ENCODE results near the gene SIM1. TPM values are rescaled to one million over a fixed set of nuclear protein-coding genes. Genes with fewer than 3 reads are reported as not detected.

The SIM1 gene
- total RNA-seq, 1 experiment from 2014 or later = not detected

- no TSS peak for BruUV-seq (replicated peaks)
- Histone ChIP-seq H3K9me2 (ENCODE audit: insufficient read depth) (no peaks in the 10 kb centered on the region), H3K4me1 (ENCODE audit: control insufficient read depth in 1 of 2, insufficient read depth in 2 of 2, low read length in 2 of 2) (peaks cover 0 to 4% of the 10 kb centered on the region in 2 experiments; a peak in 1 of 4 replicates), H3K27ac (ENCODE audit: low read depth, low read length) (no peak overlapping the region), H3K36me3 (ENCODE audit: control insufficient read depth in 1 of 2, insufficient read depth in 2 of 2, low read length in 2 of 2) (no peaks in the 10 kb centered on the region), H4K20me1 (ENCODE audit: insufficient read depth) (no peaks in the 10 kb centered on the region), H3K27me3 (ENCODE audit: insufficient read depth, low read length) (no peaks in the 10 kb centered on the region), H3K4me3 (replicated peaks in 1 of 2; ENCODE audit: low read depth in 1 of 2, low read length in 2 of 2) (no peak overlapping the region), H3K79me2 (ENCODE audit: insufficient read depth, low read length) (no peaks in the 10 kb centered on the region), H2AFZ (ENCODE audit: low read depth, low read length, poor library complexity, severe bottlenecking) (peak overlapping the region; percentile 70), H3K4me2 (ENCODE audit: low read length) (no peak overlapping the region), H3K9me3 (ENCODE audit: control insufficient read depth in 1 of 2, insufficient read depth in 1 of 2, low read depth in 1 of 2, low read length in 2 of 2) (no peaks in the 10 kb centered on the region), H3K9ac (ENCODE audit: low read length) (no peak overlapping the region)
- TF ChIP-seq RAD21 (IDR thresholded peaks at IDR 0.05; ENCODE audit: low read depth) = peak; percentile 10; the same call in 1 of the 2 replicates
- TF ChIP-seq MAX (IDR thresholded peaks at IDR 0.05) = no peak
- TF ChIP-seq CTCF (IDR thresholded peaks at IDR 0.05 in 2 of 3, conservative IDR thresholded peaks at IDR 0.05 in 1 of 3; ENCODE audit: borderline replicate concordance in 1 of 3, insufficient read depth in 1 of 3, low read depth in 2 of 3, low read length in 2 of 3) = peak; percentile 10 to 45 (median 17); a peak in 3 of 6 replicates
- ChIA-PET POLR2A (no interaction called here), RAD21 (ENCODE audit: low non-redundant PET in 1 of 2, low total read pairs in 2 of 2, uncharacterized antibody in 2 of 2, unreplicated experiment in 2 of 2) (no interaction called here), CTCF (no interaction called here)
- DNase-seq (ENCODE audit: low read depth, low spot score) (no peak), ATAC-seq (peak; percentile 62)
- intact Hi-C loops (cut with micrococcal nuclease) = no loop called here
These were observed 94.5 kb downstream of the SIM1 start for GRCh38 chr6:100370265-100370664.

GRCh38 chr6:100366419-100366818 lies 98.3 kb downstream of the SIM1 start:
- no peaks in the 10 kb centered on the region for H3K27me3 ChIP-seq (ENCODE audit: insufficient read depth, low read length)
- no peak overlapping the region for H3K4me3 ChIP-seq (replicated peaks in 1 of 2; ENCODE audit: low read depth in 1 of 2, low read length in 2 of 2)
- H3K27ac ChIP-seq (ENCODE audit: low read depth, low read length) = no peak overlapping the region
- ATAC-seq (no peak), DNase-seq (ENCODE audit: low read depth, low spot score) (peak; percentile 15)
- peak overlapping the region; percentile 69 for H2AFZ ChIP-seq (ENCODE audit: low read depth, low read length, poor library complexity, severe bottlenecking)
- no peaks in the 10 kb centered on the region for H4K20me1 ChIP-seq (ENCODE audit: insufficient read depth)
- ChIA-PET POLR2A (no interaction called here), CTCF (no interaction called here), RAD21 (ENCODE audit: low non-redundant PET in 1 of 2, low total read pairs in 2 of 2, uncharacterized antibody in 2 of 2, unreplicated experiment in 2 of 2) (interaction anchor here (0.5 to 0.6 kb wide), 2 partner anchors 83 to 259 kb away, joined by 3 to 5 read pairs; no protein-coding TSS in a partner anchor)
- H3K4me2 ChIP-seq (ENCODE audit: low read length) = no peak overlapping the region
- no peaks in the 10 kb centered on the region for H3K36me3 ChIP-seq (ENCODE audit: control insufficient read depth in 1 of 2, insufficient read depth in 2 of 2, low read length in 2 of 2)
- H3K4me1 ChIP-seq (ENCODE audit: control insufficient read depth in 1 of 2, insufficient read depth in 2 of 2, low read length in 2 of 2) = peaks cover 0 to 4% of the 10 kb centered on the region in 2 experiments; a peak in 1 of 4 replicates
- H3K9me3 ChIP-seq (ENCODE audit: control insufficient read depth in 1 of 2, insufficient read depth in 1 of 2, low read depth in 1 of 2, low read length in 2 of 2) = no peaks in the 10 kb centered on the region
- BruUV-seq (replicated peaks) = no TSS peak
- H3K9me2 ChIP-seq (ENCODE audit: insufficient read depth) = no peaks in the 10 kb centered on the region
- intact Hi-C loops (cut with micrococcal nuclease) = no loop called here
- H3K79me2 ChIP-seq (ENCODE audit: insufficient read depth, low read length) = no peaks in the 10 kb centered on the region
- no peak for TF ChIP-seq SP1 (IDR thresholded peaks at IDR 0.05; ENCODE audit: low read depth)
- TF ChIP-seq YY1 (IDR thresholded peaks at IDR 0.05; ENCODE audit: extremely low read depth, insufficient replicate concordance, low read depth, low read length) = no peak
- no peak for TF ChIP-seq CEBPB (IDR thresholded peaks at IDR 0.05; ENCODE audit: low read depth)
- TF ChIP-seq POLR2A (IDR thresholded peaks at IDR 0.05; ENCODE audit: borderline replicate concordance, extremely low read depth, insufficient read depth, insufficient read length) = no peak
- no peak for TF ChIP-seq ELF1 (IDR thresholded peaks at IDR 0.05; ENCODE audit: borderline replicate concordance, low read depth)
- no peak overlapping the region for H3K9ac ChIP-seq (ENCODE audit: low read length)
